IMR-90 (cell line): ENCODE results near the gene FXYD4. TPM values are rescaled to one million over a fixed set of nuclear protein-coding genes. Genes with fewer than 3 reads are reported as not detected.
A peak's percentile ranks its signal among the peaks of the same experiment; 100 is the strongest.

Experiments used
- ATAC-seq: fragments of 200-7000 bp; cut with Tn5 transposase; 2 replicates; pipeline ENCODE4 v1.9.1; 2020; ENCODE audit warnings: low read depth, mild to moderate bottlenecking, moderate library complexity
- BruUV-seq: library from RNA; stranded (reverse); fragments of 400-500 nt; replicated peaks from 2 replicates; lab custom pipeline; 2021; lab: Mats Ljungman, UMichigan
- CTCF ChIA-PET: fragments of 300-600 bp; formaldehyde crosslinking; extraction: SDS; loops from one replicate; lab custom pipeline; 2021; ENCODE audit warnings: antibody characterized with exemption; lab: Yijun Ruan, JAX
- POLR2A ChIA-PET: fragments of 300-600 bp; sonication (Branson Sonifier 250); formaldehyde crosslinking; loops from one replicate; lab custom pipeline; 2022; ENCODE audit warnings: antibody characterized with exemption; ENCODE audit not compliant: unreplicated experiment; lab: Charles Lee
- DNase-seq: peaks from one replicate; pipeline ENCODE4 v3.0.0; 2013
- H2AFZ ChIP-seq: replicated peaks from 2 replicates; pipeline ENCODE3; 2013; ENCODE audit warnings: low read length, mild to moderate bottlenecking; ENCODE audit not compliant: poor library complexity
- H2AK5ac ChIP-seq: 2 replicates; pipeline ENCODE4 v1.6.1; 2013; ENCODE audit warnings: low read depth, low read length, inconsistent platforms
- H2AK9ac ChIP-seq: replicated peaks from 2 replicates; pipeline ENCODE3; 2013; ENCODE audit warnings: mild to moderate bottlenecking, low read depth, low read length, moderate library complexity; ENCODE audit not compliant: poor library complexity
- H2BK120ac ChIP-seq: 2 replicates; pipeline ENCODE4 v1.6.1; 2013; ENCODE audit warnings: low read depth, low read length, inconsistent platforms
- H2BK15ac ChIP-seq: 3 replicates; pipeline ENCODE4 v1.6.1; 2013; ENCODE audit warnings: low read depth, low read length, inconsistent platforms
- H2BK20ac ChIP-seq: 2 replicates; pipeline ENCODE4 v1.6.1; 2013; ENCODE audit warnings: low read depth, mild to moderate bottlenecking, inconsistent platforms, low read length, moderate library complexity
- H2BK5ac ChIP-seq: 2 replicates; pipeline ENCODE4 v1.6.1; 2013; ENCODE audit warnings: mild to moderate bottlenecking, low read depth, low read length, inconsistent platforms; ENCODE audit not compliant: poor library complexity, severe bottlenecking
- H3K14ac ChIP-seq: replicated peaks from 2 replicates; pipeline ENCODE4 v1.6.1; 2013; ENCODE audit warnings: low read depth, low read length, inconsistent platforms
- H3K18ac ChIP-seq: 2 replicates; pipeline ENCODE4 v1.6.1; 2013; ENCODE audit warnings: low read depth, low read length, control low read depth
- H3K23ac ChIP-seq: 2 replicates; pipeline ENCODE4 v1.6.1; 2013; ENCODE audit warnings: low read depth, low read length, inconsistent platforms
- H3K27ac ChIP-seq: 2 replicates; pipeline ENCODE4 v1.5.1; 2013; ENCODE audit warnings: mild to moderate bottlenecking, control low read depth, low read length; ENCODE audit not compliant: insufficient read depth
- H3K27me3 ChIP-seq: 2 replicates; pipeline ENCODE4 v1.6.1; 2013; ENCODE audit warnings: low read length; ENCODE audit not compliant: control insufficient read depth, insufficient read depth
- H3K36me3 ChIP-seq: 2 replicates; pipeline ENCODE4 v1.6.1; 2013; ENCODE audit warnings: low read length, mixed read lengths; ENCODE audit not compliant: control insufficient read depth, insufficient read depth
- H3K4ac ChIP-seq: 2 replicates; pipeline ENCODE4 v1.6.1; 2013; ENCODE audit warnings: low read depth, low read length, inconsistent platforms
- H3K4me1 ChIP-seq: 2 replicates; pipeline ENCODE4 v1.6.1; 2013; ENCODE audit warnings: low read length, mixed read lengths; ENCODE audit not compliant: control insufficient read depth, insufficient read depth
- H3K4me2 ChIP-seq: 2 replicates; pipeline ENCODE4 v1.6.1; 2013; ENCODE audit warnings: low read depth, mild to moderate bottlenecking, control low read depth, low read length, moderate library complexity
- H3K4me3 ChIP-seq: 2 replicates; pipeline ENCODE4 v1.5.1; 2013; ENCODE audit warnings: low read depth, mild to moderate bottlenecking, control low read depth, low read length, moderate library complexity; ENCODE audit not compliant: insufficient read depth
- H3K56ac ChIP-seq: 2 replicates; pipeline ENCODE4 v1.6.1; 2013; ENCODE audit warnings: low read length, inconsistent platforms; ENCODE audit not compliant: insufficient read depth; ENCODE audit errors: extremely low read depth
- H3K79me1 ChIP-seq, 2 experiments: 2 replicates each; pipeline ENCODE4 v1.6.1; 2013; ENCODE audit warnings: low read length in 2 of 2, inconsistent platforms in 1 of 2, low read depth in 1 of 2
- H3K9ac ChIP-seq: 2 replicates; pipeline ENCODE4 v1.6.1; 2013; ENCODE audit warnings: low read depth, low read length, control low read depth
- H3K9me1 ChIP-seq: 2 replicates; pipeline ENCODE4 v1.6.1; 2013; ENCODE audit warnings: low read length, inconsistent platforms; ENCODE audit not compliant: insufficient read depth
- H3K9me3 ChIP-seq: 2 replicates; pipeline ENCODE4 v1.6.1; 2013; ENCODE audit warnings: low read length; ENCODE audit not compliant: control insufficient read depth, insufficient read depth
- H4K20me1 ChIP-seq: 2 replicates; pipeline ENCODE4 v1.6.1; 2013; ENCODE audit warnings: low read length, inconsistent platforms; ENCODE audit not compliant: insufficient read depth
- H4K5ac ChIP-seq: 2 replicates; pipeline ENCODE4 v1.6.1; 2013; ENCODE audit warnings: mild to moderate bottlenecking, low read depth, low read length, control low read depth
- H4K8ac ChIP-seq, 2 experiments: 2 replicates each; pipeline ENCODE4 v1.6.1; 2013; ENCODE audit warnings: low read depth in 2 of 2, low read length in 2 of 2, control low read depth in 1 of 2, inconsistent platforms in 1 of 2
- H4K91ac ChIP-seq: 2 replicates; pipeline ENCODE4 v1.6.1; 2013; ENCODE audit warnings: low read depth, low read length, inconsistent platforms; ENCODE audit not compliant: insufficient read depth
- BHLHE40 ChIP-seq: fragments of 150-350 bp; IDR thresholded peaks from 2 replicates; pipeline ENCODE4 v1.6.1; 2016; ENCODE audit warnings: mild to moderate bottlenecking, low read depth, low read length
- CEBPB ChIP-seq: IDR thresholded peaks from 2 replicates; pipeline ENCODE4 v1.6.1; 2012; ENCODE audit warnings: low read depth, low read length, improper control_type of control experiment
- CHD1 ChIP-seq: IDR thresholded peaks from 2 replicates; pipeline ENCODE4 v1.6.1; 2012; ENCODE audit warnings: low read depth, low read length, improper control_type of control experiment
- MXI1 ChIP-seq: IDR thresholded peaks from 2 replicates; pipeline ENCODE4 v1.6.1; 2012; ENCODE audit warnings: low read depth, mild to moderate bottlenecking, low read length, moderate library complexity, borderline replicate concordance
- WGBS, 2 experiments: methylation state at CpG; one replicate each; pipeline versions ENCODE4 v1.1.5 to v1.1.7; 2013; ENCODE audit warnings: missing lambda C conversion rate in 2 of 2; ENCODE audit not compliant: insufficient read length in 1 of 2; ENCODE audit errors: extremely low coverage in 2 of 2; 5-methylcytosine and 5-hydroxymethylcytosine counted together
- dilution Hi-C: fragments of 300-500 bp; cut with HindIII; formaldehyde crosslinking; loops from one replicate; pipeline ENCODE4 v1.14.3; 2018; ENCODE audit warnings: low sequenced_read_pairs; ENCODE audit not compliant: unreplicated experiment
- in situ Hi-C: fragments of 300-500 bp; cut with MboI; formaldehyde crosslinking; loops from 3 replicates; pipeline ENCODE4 v1.14.3; 2019; ENCODE audit warnings: low sequenced_read_pairs, inconsistent platforms, mixed read lengths
- intact Hi-C: fragments of 100-400 bp; cut with micrococcal nuclease; formaldehyde crosslinking; loops from 2 replicates; pipeline ENCODE4 v1.10.0; 2022
- polyA plus RNA-seq, 3 experiments: library from polyadenylated mRNA; depleted of rRNA; stranded (reverse); fragments of >200 nt; gene quantifications; 2 replicates each; pipeline ENCODE4 v1.2.3, GENCODE V29; 2012; ENCODE audit warnings: low replicate concordance in 1 of 3
- total RNA-seq: library from RNA; depleted of rRNA; stranded (reverse); fragments of >200 nt; gene quantifications from 2 replicates; pipeline ENCODE4 v1.2.3, GENCODE V29; 2012

FXYD4 gene
- total and polyA plus RNA-seq, 2 of the 4 experiments (the other 2 are of a cell fraction) = not detected

- H3K27me3 ChIP-seq = no peaks in the 10 kb centered on the region
- H3K14ac ChIP-seq = no peak overlapping the region
- H3K4me3 ChIP-seq = no peak overlapping the region
- no peak overlapping the region for H3K18ac ChIP-seq
- peaks cover 3% of the 10 kb centered on the region; the same call in 1 of the 2 replicates for H3K9me1 ChIP-seq
- no peak overlapping the region for H2BK120ac ChIP-seq
- H3K4ac ChIP-seq = no peak overlapping the region
- H2AFZ ChIP-seq = no peak overlapping the region
- H2BK15ac ChIP-seq = no peak overlapping the region
- POLR2A ChIA-PET = no interaction called here
- no peak overlapping the region for H2AK9ac ChIP-seq
- peaks cover 63% of the 10 kb centered on the region for H3K36me3 ChIP-seq
- dilution Hi-C loops = no loop called here
- H4K91ac ChIP-seq = no peak overlapping the region
- ATAC-seq (no peak; the same call in 1 of the 2 replicates), DNase-seq (no peak)
- H3K27ac ChIP-seq = no peak overlapping the region
- H4K8ac ChIP-seq = no peak overlapping the region
- WGBS, 2 experiments = 87% methylated on average over 3 of the region's 5 CpGs; no CpG with 5 or more reads in 1 of the 2 experiments
- H2AK5ac ChIP-seq = no peak overlapping the region
- H3K23ac ChIP-seq = 0 out of 2 replicates have a peak overlapping the region, but pooled peaks have one; percentile 16
- no peaks in the 10 kb centered on the region for H3K9me3 ChIP-seq
- peaks cover 2% of the 10 kb centered on the region; the same call in 1 of the 2 replicates for H3K4me1 ChIP-seq
- no peak overlapping the region for H4K5ac ChIP-seq
- H2BK5ac ChIP-seq = no peak overlapping the region
- intact Hi-C loops = no loop called here
- no TSS peak for BruUV-seq
- in situ Hi-C loops = no loop called here
- TF ChIP-seq CHD1 (no peak), CEBPB (no peak), MXI1 (no peak), BHLHE40 (no peak)
- CTCF ChIA-PET = interaction anchor here (1.0 kb wide), 1 partner anchor 42 kb away, joined by 3 read pairs; no protein-coding TSS in a partner anchor
- no peak overlapping the region for H3K56ac ChIP-seq
- H2BK20ac ChIP-seq = no peak overlapping the region
- H3K79me1 ChIP-seq = peaks cover 38 to 72% of the 10 kb centered on the region in 2 experiments
- no peak overlapping the region for H3K9ac ChIP-seq
- peaks cover 74% of the 10 kb centered on the region for H4K20me1 ChIP-seq
- H3K4me2 ChIP-seq = no peak overlapping the region
These were observed 18.9 kb downstream of the FXYD4 start for GRCh38 chr10:43390333-43390732.
